ENCODE results near the gene TF. TPM values are rescaled to one million over a fixed set of nuclear protein-coding genes. Genes with fewer than 3 reads are reported as not detected.
A peak's percentile ranks its signal among the peaks of the same experiment; 100 is the strongest.

The TF gene
- polyA plus RNA-seq, 1 donor: 4.4 TPM

GRCh38 chr3:133805384-133805701 lies 59.1 kb downstream of the TF start:
- no peak for DNase-seq (ENCODE audit: low read depth)

GRCh38 chr3:133805702-133806475 lies 59.7 kb downstream of the TF start, which contains the start of gene SRPRB:
TSS of gene SRPRB (plus strand) at chr3:133805815. CDS start at chr3:133805849, 34 bp downstream.
- DNase-seq (ENCODE audit: low read depth): peak; percentile 87

- DNase-seq (ENCODE audit: low read depth): no peak
Measured at GRCh38 chr3:133812872-133813271, 66.7 kb downstream of the TF start.

GRCh38 chr3:133815386-133815785 lies 69.2 kb downstream of the TF start:
- no peak for DNase-seq (ENCODE audit: low read depth)

GRCh38 chr3:133820129-133820528 lies 73.9 kb downstream of the TF start:
- no peak for DNase-seq (ENCODE audit: low read depth)

GRCh38 chr3:133820889-133821675 lies 74.9 kb downstream of the TF start:
- DNase-seq (ENCODE audit: low read depth): no peak

GRCh38 chr3:133821767-133822638 lies 75.8 kb downstream of the TF start:
- DNase-seq (ENCODE audit: low read depth): no peak

GRCh38 chr3:133824961-133825485 lies 78.8 kb downstream of the TF start:
- DNase-seq (ENCODE audit: low read depth): no peak

GRCh38 chr3:133825969-133826727 lies 80.0 kb downstream of the TF start:
- DNase-seq (ENCODE audit: low read depth): no peak

- no peak for DNase-seq (ENCODE audit: low read depth)
Measured at GRCh38 chr3:133827136-133827535, 80.9 kb downstream of the TF start.

- DNase-seq (ENCODE audit: low read depth): no peak
Measured at GRCh38 chr3:133827684-133828083, 81.5 kb downstream of the TF start.

- no peak for DNase-seq (ENCODE audit: low read depth)
Measured at GRCh38 chr3:133828576-133829309, 82.5 kb downstream of the TF start.

- DNase-seq (ENCODE audit: low read depth): no peak
Measured at GRCh38 chr3:133829310-133829707, 83.1 kb downstream of the TF start.

- DNase-seq (ENCODE audit: low read depth): no peak
Measured at GRCh38 chr3:133830071-133830470, 83.9 kb downstream of the TF start.

GRCh38 chr3:133831966-133832801 lies 86.0 kb downstream of the TF start:
- DNase-seq (ENCODE audit: low read depth): no peak

GRCh38 chr3:133832802-133833144 lies 86.6 kb downstream of the TF start:
- DNase-seq (ENCODE audit: low read depth): no peak

GRCh38 chr3:133833267-133833666 lies 87.1 kb downstream of the TF start:
- DNase-seq (ENCODE audit: low read depth): no peak

GRCh38 chr3:133833880-133834620 lies 87.9 kb downstream of the TF start:
- DNase-seq (ENCODE audit: low read depth): no peak

All from forelimb muscle (tissue), 1 donor.